BLaER1 treated with 17β-estradiol and CSF1 and Interleukin-3, amounts not matched to agents 10 nM and 100 nM (cell line): ENCODE data around the gene PPARG.

Experiments
- H3K27ac ChIP-seq, 11 experiments: shearing (Covaris generic); formaldehyde crosslinking; 2 replicates each; pipeline ENCODE4 v1.8.1; 2022
- H3K27me3 ChIP-seq, 11 experiments: shearing (Covaris generic); formaldehyde crosslinking; 2 replicates each; pipeline ENCODE4 v1.8.1; 2022
- H3K36me3 ChIP-seq, 11 experiments: shearing (Covaris generic); formaldehyde crosslinking; 2 replicates each; pipeline ENCODE4 v1.8.1; 2022
- H3K4me1 ChIP-seq, 10 experiments: shearing (Covaris generic); formaldehyde crosslinking; 2 replicates each; pipeline ENCODE4 v1.8.1; 2022
- H3K4me2 ChIP-seq, 11 experiments: shearing (Covaris generic); formaldehyde crosslinking; 2 replicates each; pipeline ENCODE4 v1.8.1; 2022
- H3K4me3 ChIP-seq, 10 experiments: shearing (Covaris generic); formaldehyde crosslinking; 2 replicates each; pipeline ENCODE4 v1.8.1; 2022
- H3K9ac ChIP-seq, 11 experiments: shearing (Covaris generic); formaldehyde crosslinking; 2 replicates each; pipeline ENCODE4 v1.8.1; 2022
- H3K9me3 ChIP-seq, 11 experiments: shearing (Covaris generic); formaldehyde crosslinking; replicated peaks in 1 of 11; 2 replicates each; pipeline ENCODE4 v1.8.1; 2022
- H4K20me1 ChIP-seq, 11 experiments: shearing (Covaris generic); formaldehyde crosslinking; 2 replicates each; pipeline ENCODE4 v1.8.1; 2022
- Cebpa-rat ChIP-seq, 11 experiments: shearing (Covaris generic); IDR thresholded peaks; 2 replicates each; pipeline ENCODE4 v1.8.1; 2022

Gene PPARG

DNA sequence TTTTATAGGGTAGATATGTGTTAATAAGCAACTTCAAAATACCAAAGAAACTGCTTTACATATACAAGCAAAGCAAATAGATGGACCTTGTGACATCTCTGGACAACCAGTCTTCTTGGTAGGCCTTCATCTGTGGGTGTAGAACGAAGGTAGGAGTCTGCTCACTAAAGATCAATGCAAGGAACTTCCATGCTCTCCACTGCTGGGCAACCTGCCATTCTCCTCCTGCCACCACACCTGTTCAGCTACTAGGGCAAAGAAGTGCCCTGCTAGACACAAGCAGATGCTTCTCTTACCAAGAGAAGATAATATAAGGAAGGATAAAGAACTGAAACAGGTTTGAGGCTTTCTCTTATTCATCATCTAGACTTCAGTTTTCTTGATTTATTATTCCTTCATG lies 12.6 kb downstream of the PPARG start:
- H3K4me1 ChIP-seq: peaks cover 0 to 41% (median 6%) of the 10 kb centered on the region in 10 experiments; a peak in 9 of 20 replicates

DNA sequence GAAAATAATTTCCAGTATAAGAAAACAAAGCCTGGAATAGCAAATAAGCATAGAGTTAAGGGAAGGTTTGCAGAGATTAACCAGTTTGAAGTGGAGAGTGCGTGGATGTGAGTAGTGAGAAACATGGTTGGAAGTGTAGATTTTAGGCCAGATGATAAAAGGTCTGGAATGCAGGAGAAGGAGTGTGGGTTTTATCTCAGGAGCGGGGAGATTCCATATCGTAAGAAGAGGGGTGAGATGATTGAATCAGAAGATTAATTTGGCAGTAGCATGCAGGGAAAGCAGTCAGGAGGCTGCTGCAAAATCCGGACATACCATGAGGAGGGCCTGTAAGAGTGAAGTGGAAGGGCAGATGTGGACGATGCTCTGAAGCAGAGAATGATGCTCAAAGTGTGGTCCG lies 13.7 kb downstream of the PPARG start:
- Histone ChIP-seq H3K4me1 (peaks cover 0 to 47% (median 6%) of the 10 kb centered on the region in 10 experiments; a peak in 9 of 20 replicates), H3K4me3 (no peak overlapping the region), H3K27ac (no peak overlapping the region; a peak in 1 of 22 replicates), H3K27me3 (no peaks in the 10 kb centered on the region), H3K9me3 (no peaks in the 10 kb centered on the region), H3K4me2 (peak overlapping the region in 3 of 11 experiments; percentile 64 to 89 (median 76); a peak in 6 of 22 replicates), H3K36me3 (no peaks in the 10 kb centered on the region), H4K20me1 (no peaks in the 10 kb centered on the region), H3K9ac (no peak overlapping the region)
- TF ChIP-seq Cebpa-rat (IDR thresholded peaks at IDR 0.05): no peak

More for the DNA sequence above, 12.6 kb downstream of the PPARG start:
- Histone ChIP-seq H3K27me3 (no peaks in the 10 kb centered on the region), H3K9me3 (no peaks in the 10 kb centered on the region), H3K4me3 (no peak overlapping the region), H3K36me3 (no peaks in the 10 kb centered on the region), H4K20me1 (no peaks in the 10 kb centered on the region), H3K9ac (no peak overlapping the region), H3K27ac (no peak overlapping the region), H3K4me2 (peak overlapping the region in 1 of 11 experiments; percentile 64; a peak in 2 of 22 replicates)
- TF ChIP-seq Cebpa-rat (IDR thresholded peaks at IDR 0.05): no peak

DNA sequence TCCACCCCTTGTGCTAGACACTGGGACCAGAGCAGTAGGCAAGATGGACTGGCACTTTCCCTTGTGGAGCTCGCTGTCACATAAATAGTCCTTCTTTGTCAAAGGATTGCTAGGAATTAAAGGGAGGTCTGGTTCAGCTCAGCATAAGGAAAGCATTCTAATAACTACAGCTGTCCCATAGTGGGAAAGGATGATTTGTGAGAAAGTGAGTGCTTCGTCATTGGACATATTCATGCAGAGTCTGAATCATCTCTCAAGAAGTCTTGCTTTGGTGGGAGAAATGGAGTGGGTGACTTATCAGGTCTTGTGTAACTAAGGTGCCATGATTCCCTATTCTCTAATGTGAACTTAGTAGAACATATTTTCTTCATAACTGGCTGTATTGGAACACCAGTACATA lies 14.7 kb downstream of the PPARG start:
- H4K20me1 ChIP-seq: no peaks in the 10 kb centered on the region
- H3K27ac ChIP-seq: peak overlapping the region in 4 of 11 experiments; percentile 41 to 70 (median 64); a peak in 7 of 22 replicates
- no peaks in the 10 kb centered on the region for H3K36me3 ChIP-seq
- no peak overlapping the region for H3K4me3 ChIP-seq
- no peaks in the 10 kb centered on the region for H3K9me3 ChIP-seq
- no peaks in the 10 kb centered on the region for H3K27me3 ChIP-seq
- peak overlapping the region in 5 of 11 experiments; percentile 41 to 89 (median 64); a peak in 10 of 22 replicates for H3K4me2 ChIP-seq
- H3K4me1 ChIP-seq: peaks cover 0 to 56% (median 6%) of the 10 kb centered on the region in 10 experiments; a peak in 9 of 20 replicates
- no peak for TF ChIP-seq Cebpa-rat (IDR thresholded peaks at IDR 0.05)
- H3K9ac ChIP-seq: peak overlapping the region in 1 of 11 experiments; percentile 42; a peak in 3 of 22 replicates

DNA sequence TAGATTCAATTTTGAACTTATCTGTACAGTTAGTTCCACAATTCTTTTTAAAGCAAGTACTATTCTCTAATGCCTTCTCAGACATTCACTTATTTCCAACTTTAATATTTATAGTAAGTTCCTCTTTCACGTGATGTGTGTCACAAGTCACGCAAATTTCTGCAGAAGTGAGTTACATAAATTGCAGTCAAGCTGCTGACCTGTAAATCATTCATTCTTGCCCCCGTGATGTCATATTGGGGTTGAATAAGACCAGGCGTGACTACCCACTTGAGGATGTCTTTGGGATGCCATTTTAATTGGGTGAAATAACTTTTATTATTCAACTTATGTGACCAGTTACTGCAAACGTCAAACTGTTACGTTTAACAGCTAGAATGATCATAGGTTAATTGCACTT lies 15.1 kb downstream of the PPARG start:
- Histone ChIP-seq H4K20me1 (no peaks in the 10 kb centered on the region), H3K9me3 (no peaks in the 10 kb centered on the region), H3K36me3 (no peaks in the 10 kb centered on the region), H3K27me3 (no peaks in the 10 kb centered on the region), H3K4me3 (no peak overlapping the region), H3K9ac (no peak overlapping the region; a peak in 1 of 22 replicates), H3K27ac (peak overlapping the region in 4 of 11 experiments; percentile 41 to 70 (median 64); a peak in 7 of 22 replicates), H3K4me2 (peak overlapping the region in 4 of 11 experiments; percentile 41 to 89 (median 70); a peak in 8 of 22 replicates), H3K4me1 (peaks cover 0 to 61% (median 6%) of the 10 kb centered on the region in 10 experiments; a peak in 9 of 20 replicates)
- TF ChIP-seq Cebpa-rat (IDR thresholded peaks at IDR 0.05): no peak

DNA sequence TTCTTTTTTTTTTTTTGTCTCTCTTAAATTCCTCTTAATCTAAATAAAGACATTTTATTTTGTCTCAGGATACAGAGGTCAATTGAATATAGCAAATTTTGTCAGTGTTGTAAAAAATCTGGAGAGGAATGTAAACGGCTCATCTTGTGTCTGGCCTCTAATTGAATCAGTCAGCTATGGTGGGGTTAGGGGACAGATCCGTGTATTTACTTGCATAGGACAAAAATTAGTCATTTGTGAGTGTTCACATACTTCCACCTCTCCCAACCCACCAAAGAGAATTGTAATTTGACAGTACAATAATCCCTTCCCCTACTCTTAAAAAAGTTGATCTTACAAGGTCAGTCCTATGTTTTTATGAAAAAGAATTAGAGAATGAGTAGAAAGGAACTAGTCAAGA lies 18.3 kb downstream of the PPARG start:
- Histone ChIP-seq H4K20me1 (no peaks in the 10 kb centered on the region), H3K4me2 (peak overlapping the region in 1 of 11 experiments; percentile 55; a peak in 1 of 22 replicates), H3K4me3 (no peak overlapping the region), H3K4me1 (peaks cover 0 to 60% (median 6%) of the 10 kb centered on the region in 10 experiments; a peak in 9 of 20 replicates), H3K27ac (no peak overlapping the region), H3K36me3 (no peaks in the 10 kb centered on the region), H3K9ac (no peak overlapping the region), H3K27me3 (no peaks in the 10 kb centered on the region), H3K9me3 (no peaks in the 10 kb centered on the region)
- no peak for TF ChIP-seq Cebpa-rat (IDR thresholded peaks at IDR 0.05)

DNA sequence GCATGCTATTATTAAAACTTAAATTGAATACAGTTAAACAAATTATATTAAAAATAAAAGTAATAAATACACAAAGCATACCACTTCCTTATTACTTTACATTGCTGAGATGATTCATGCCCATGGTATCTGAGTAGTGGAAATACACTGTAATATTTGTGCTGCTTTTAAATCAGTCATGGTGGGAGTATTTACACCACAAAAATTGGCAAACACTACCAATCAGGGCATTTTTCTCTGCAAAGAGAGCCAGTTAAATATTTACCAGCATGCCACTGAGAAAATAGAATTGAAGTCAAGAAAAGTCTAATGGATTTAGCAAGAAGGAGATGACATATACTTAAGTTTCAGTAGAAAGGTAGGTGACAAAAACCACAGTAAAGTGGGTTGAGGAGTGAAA lies 19.6 kb downstream of the PPARG start:
- peaks cover 0 to 60% (median 3%) of the 10 kb centered on the region in 10 experiments; a peak in 9 of 20 replicates for H3K4me1 ChIP-seq
- H3K36me3 ChIP-seq: no peaks in the 10 kb centered on the region
- H4K20me1 ChIP-seq: no peaks in the 10 kb centered on the region
- 0 out of 22 replicates have a peak overlapping the region, but pooled peaks of 1 of the 11 experiments have one; percentile 14 for H3K27ac ChIP-seq
- no peaks in the 10 kb centered on the region for H3K27me3 ChIP-seq
- H3K4me2 ChIP-seq: peak overlapping the region in 3 of 11 experiments; percentile 52 to 59 (median 55); a peak in 6 of 22 replicates
- no peak overlapping the region for H3K9ac ChIP-seq
- no peak overlapping the region for H3K4me3 ChIP-seq
- H3K9me3 ChIP-seq: no peaks in the 10 kb centered on the region
- TF ChIP-seq Cebpa-rat (IDR thresholded peaks at IDR 0.05): no peak

DNA sequence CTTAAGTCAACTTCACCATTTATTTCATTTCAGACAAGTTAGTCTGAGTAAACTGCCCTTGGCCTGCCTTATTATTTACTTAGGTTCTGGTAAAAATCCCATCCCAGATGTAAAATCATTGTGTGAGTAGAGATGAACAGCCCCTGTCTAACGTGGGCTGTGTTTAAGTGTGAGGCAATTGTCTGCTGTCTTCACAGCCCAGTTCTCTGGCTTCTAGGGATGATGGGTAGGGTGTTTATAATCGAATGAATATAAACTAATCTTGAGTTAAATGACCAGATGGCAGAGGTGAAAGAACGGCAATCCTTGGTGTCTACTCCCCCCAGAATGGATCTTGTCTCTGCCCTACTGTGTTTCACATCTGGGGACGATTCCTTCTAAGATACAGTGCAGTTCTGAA lies 20.8 kb downstream of the PPARG start:
- peaks cover 0 to 52% (median 0%) of the 10 kb centered on the region in 10 experiments; a peak in 6 of 20 replicates for H3K4me1 ChIP-seq
- no peak overlapping the region for H3K27ac ChIP-seq
- H3K27me3 ChIP-seq: no peaks in the 10 kb centered on the region
- H3K36me3 ChIP-seq: no peaks in the 10 kb centered on the region
- TF ChIP-seq Cebpa-rat (IDR thresholded peaks at IDR 0.05): no peak
- H3K4me3 ChIP-seq: no peak overlapping the region
- no peaks in the 10 kb centered on the region for H4K20me1 ChIP-seq
- no peaks in the 10 kb centered on the region for H3K9me3 ChIP-seq
- H3K9ac ChIP-seq: no peak overlapping the region
- H3K4me2 ChIP-seq: no peak overlapping the region

DNA sequence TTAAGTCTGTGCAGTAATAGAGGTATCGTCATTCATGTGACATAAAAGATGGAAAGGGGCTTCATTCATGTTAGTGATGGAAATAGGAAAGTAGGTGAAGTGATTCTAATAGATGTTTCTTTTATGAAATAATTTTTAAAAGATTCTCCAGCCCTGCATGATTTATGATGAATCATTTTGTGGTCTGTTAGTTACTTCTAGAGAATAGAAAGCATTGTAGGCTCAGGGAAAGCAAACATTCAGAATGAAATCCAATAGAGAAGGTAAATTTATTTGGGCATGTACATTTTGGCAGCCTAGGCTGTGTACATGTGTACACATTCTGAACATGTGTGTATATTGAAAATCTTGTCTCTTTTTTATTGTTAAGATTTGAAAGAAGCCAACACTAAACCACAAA lies 23.1 kb downstream of the PPARG start:
- Histone ChIP-seq H3K4me2 (peak overlapping the region in 3 of 11 experiments; percentile 21 to 46 (median 45); a peak in 4 of 22 replicates), H3K9ac (no peak overlapping the region), H3K4me3 (no peak overlapping the region), H3K27me3 (no peaks in the 10 kb centered on the region), H3K4me1 (peaks cover 0 to 45% (median 0%) of the 10 kb centered on the region in 10 experiments; a peak in 6 of 20 replicates), H3K27ac (no peak overlapping the region), H3K36me3 (no peaks in the 10 kb centered on the region), H4K20me1 (no peaks in the 10 kb centered on the region), H3K9me3 (no peaks in the 10 kb centered on the region)
- no peak for TF ChIP-seq Cebpa-rat (IDR thresholded peaks at IDR 0.05)

DNA sequence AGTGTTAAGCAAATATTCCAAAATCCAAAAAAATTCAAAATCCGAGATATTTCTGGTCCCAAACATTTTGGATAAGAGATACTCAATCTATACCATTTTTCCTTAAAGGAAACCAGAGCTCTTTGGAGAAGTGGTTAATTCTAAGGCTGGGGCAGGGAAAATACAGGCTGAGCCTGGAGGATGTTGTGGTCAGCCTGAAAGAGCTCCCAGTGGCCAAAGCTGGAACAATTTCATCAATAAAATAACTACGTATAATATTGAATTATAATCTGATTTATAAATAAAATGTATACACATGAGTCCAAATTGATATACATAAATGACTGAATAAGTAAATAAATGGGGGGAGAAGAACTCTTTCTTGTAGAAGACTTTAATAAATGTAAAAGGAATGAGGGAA lies 24.6 kb downstream of the PPARG start:
- no peaks in the 10 kb centered on the region for H3K9me3 ChIP-seq
- no peak overlapping the region for H3K9ac ChIP-seq
- H3K27ac ChIP-seq: no peak overlapping the region
- peak overlapping the region in 2 of 11 experiments; percentile 31 to 56; a peak in 2 of 22 replicates for H3K4me2 ChIP-seq
- peaks cover 0 to 33% (median 0%) of the 10 kb centered on the region in 10 experiments; a peak in 8 of 20 replicates for H3K4me1 ChIP-seq
- peaks cover 0 to 5% (median 0%) of the 10 kb centered on the region in 11 experiments; a peak in 1 of 22 replicates for H3K36me3 ChIP-seq
- TF ChIP-seq Cebpa-rat (IDR thresholded peaks at IDR 0.05): no peak
- no peaks in the 10 kb centered on the region for H3K27me3 ChIP-seq
- H3K4me3 ChIP-seq: no peak overlapping the region
- H4K20me1 ChIP-seq: no peaks in the 10 kb centered on the region
